Erythroblast (primary cell): ENCODE data around the gene PTTG1IP.

ENCODE experiments used
- GATA1 ChIP-seq: IDR thresholded peaks from 2 replicates; pipeline ENCODE4 v1.6.1; 2011; ENCODE audit warnings: low read depth, mild to moderate bottlenecking, control low read depth, low read length, moderate library complexity
- POLR2A ChIP-seq: IDR thresholded peaks from 2 replicates; pipeline ENCODE4 v1.6.1; 2011; ENCODE audit warnings: mild to moderate bottlenecking, low read length

DNA sequence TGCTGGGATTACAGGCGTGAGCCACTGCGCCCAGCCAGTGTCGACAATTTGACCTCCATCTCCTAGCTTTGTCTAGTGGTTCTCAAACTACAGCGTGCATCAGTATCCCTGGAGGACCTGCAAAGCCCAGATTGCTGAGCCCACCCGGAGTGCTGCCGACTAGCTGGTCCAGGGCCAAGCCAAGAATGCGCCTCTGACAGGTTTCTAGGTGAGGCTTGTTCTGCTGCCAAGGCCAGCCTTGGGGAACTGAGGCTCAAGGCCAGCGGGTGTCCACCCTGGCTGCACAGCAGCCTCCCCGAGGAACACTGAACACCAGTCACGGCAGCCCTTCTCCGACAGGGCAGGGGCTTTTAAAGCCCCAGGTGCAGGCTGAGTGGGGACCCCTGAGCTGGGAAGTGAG, 9.8 kb upstream of the PTTG1IP start:
- TF ChIP-seq POLR2A (no peak), GATA1 (no peak)
